GM10847 (cell line): Measurements from ENCODE around the gene MYLK3.

ENCODE experiments used
- POLR2A ChIP-seq: IDR thresholded peaks from 2 replicates; pipeline ENCODE4 v1.6.1; 2011; ENCODE audit not compliant: insufficient read length; ENCODE audit errors: extremely low read depth

MYLK3 gene

DNA sequence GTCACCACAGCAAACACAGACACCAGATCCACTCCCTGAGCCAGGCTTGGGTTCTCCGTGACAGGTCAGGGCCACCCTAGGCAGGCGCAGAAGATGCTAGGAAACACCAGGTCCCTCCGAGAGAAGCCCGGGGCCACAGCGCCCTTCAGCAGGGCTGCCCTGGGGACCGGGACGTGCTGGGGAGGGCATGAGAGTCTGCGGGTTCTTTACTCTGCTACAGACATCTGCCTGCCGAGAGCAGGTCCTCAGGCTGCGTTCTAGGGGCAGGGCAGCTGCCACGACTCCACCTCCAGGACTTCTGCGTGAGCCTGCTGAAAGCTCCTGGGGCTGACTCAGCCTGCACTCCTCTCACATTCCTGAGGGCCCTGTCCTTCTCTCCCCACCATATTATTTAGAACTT, 11.4 kb downstream of the MYLK3 start:
- no peak for TF ChIP-seq POLR2A

DNA sequence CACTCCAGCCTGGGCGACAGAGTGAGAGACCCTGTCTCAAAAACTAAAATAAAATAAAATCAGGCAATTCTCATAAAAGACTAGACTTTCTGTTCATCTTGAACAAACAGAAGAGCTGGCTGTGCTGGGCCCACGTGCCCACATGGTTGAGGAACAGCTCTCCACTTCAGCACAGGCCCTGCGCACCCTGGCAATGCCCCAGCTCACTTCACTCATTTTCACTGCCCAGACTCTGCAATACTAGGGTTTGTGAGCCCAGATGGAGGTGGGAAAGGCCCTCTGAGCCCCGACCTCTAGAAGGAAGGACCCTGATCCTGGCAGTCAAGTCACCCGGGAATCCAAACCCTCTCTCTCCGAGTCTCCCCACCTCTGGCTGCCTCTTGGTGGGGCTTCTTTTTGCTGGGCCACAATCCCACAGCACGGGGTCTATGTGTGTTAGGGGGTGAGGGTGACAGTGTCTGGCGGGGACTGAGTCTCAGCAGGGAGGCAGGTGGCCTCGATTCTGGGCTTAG, 14.8 kb downstream of the MYLK3 start:
- no peak for TF ChIP-seq POLR2A

DNA sequence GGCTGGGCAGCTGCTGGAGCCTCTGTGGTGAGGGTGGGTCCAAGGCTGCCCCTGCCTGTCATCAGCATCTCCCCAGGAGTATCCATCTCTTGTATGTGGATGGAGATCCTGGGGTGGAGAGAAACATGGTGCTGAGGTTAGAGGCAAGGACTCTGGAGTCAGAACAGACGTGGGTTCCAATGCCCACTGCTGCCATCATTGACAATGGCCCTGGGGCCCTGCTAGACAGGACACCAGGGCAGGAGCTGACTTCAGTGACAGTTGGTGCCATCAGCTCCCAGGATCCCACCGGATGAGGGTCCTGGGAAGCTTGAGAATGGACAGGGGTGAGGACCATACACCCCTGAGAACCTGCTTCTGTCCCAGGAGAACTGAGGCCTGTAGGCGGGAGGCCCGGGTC, 15.6 kb downstream of the MYLK3 start:
- TF ChIP-seq POLR2A: no peak

DNA sequence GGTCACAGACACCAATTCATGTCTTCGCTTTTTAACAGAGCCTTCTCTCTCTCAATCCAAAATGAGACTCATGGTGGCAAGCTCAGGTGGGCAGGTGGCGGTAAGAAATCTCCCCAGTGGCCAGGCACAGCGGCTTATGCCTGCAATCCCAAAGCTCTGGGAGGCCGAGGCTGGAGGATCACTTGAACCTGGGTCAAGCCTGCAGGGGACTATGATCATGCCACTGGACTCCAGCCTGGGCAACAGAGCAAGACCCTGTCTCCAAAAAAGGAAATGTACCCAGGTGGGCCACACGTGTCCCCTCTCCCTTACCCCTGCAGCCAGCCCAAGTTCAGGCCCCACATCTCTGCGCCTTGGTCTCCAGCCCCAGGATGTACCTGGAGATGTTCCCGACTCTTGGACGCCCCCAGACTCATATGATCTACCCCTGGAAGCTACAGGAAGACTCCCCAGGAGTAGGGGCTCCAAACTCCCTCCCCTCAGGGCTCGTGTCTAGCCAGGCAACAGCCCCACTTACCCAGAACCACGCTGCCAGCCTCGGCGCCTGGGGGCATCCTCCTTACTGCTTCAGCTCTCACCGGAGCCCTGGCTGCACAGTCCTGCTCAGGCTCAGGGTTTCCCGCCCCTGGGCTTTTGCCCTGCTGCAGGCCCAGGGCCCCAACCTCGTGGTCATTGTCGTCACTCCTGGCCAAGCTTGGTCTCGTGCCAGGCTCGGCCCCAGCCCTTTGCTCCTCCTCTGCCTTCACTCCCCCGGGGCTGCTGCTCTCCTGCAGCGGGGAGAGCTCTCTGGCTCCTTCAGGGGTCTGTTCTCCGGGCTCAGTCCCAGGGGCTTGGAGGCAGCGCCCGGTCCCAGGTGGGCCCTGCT, 16.2 kb downstream of the MYLK3 start:
- TF ChIP-seq POLR2A: no peak

DNA sequence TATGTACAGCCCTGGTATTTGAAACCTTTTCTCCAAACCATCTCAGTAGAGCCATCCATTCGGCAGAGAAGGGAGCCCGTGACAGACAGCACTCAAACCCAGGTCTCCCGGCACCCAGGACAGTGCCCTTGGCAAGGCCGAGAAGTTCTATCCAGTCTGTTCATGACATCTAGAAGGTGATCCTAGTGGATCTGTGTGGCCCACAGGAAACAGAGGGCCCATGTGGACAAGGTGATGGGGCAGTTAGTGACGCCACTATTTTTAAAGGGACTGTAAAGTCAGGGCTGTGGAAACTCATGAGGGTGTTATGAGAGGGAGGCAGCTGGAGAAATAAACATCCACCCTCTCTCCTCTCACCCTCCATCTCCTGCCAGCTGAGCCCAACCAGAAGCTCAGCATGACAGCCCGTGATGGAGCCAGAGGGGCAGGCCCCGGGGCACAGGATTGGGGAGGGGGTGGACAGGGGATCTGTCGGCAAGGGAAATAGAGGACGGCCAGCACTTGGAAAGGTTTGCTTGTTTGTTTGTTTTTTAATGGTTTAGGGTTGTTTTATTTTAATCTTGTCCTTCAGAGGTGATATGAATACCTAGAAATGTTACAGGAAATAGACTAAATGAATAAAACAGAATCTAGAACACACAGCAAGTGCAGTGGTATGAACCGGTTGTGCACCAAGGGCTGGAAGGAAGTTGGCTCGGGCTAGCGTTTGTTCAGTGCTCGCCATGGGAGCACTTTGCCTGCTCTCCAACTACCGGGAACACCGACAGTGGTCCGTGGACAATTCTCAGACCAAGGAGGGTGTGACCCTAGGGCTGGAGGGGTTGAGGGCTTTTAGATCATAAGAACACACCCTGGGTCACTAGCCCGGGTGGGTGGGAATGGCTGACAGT, 17.1 kb downstream of the MYLK3 start:
- no peak for TF ChIP-seq POLR2A

DNA sequence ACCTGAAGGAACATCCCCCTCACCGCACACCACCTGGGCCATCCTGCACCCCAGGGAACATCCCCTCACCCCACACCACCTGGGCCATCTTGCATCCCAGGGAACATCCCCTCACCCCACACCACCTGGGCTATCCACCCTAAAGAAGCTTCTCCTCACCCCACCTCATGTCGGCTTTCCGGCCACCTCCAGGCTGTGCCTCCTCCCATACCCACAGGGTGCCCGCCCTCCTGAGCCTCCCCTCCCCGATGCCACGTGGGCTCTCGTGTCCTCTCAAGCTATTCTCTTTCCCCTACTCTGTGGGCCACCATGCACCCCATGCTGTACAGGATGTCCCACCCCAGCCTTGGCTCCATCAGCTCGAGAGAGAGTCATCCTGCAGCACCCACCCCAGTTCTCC, 18.0 kb downstream of the MYLK3 start:
- TF ChIP-seq POLR2A: no peak

DNA sequence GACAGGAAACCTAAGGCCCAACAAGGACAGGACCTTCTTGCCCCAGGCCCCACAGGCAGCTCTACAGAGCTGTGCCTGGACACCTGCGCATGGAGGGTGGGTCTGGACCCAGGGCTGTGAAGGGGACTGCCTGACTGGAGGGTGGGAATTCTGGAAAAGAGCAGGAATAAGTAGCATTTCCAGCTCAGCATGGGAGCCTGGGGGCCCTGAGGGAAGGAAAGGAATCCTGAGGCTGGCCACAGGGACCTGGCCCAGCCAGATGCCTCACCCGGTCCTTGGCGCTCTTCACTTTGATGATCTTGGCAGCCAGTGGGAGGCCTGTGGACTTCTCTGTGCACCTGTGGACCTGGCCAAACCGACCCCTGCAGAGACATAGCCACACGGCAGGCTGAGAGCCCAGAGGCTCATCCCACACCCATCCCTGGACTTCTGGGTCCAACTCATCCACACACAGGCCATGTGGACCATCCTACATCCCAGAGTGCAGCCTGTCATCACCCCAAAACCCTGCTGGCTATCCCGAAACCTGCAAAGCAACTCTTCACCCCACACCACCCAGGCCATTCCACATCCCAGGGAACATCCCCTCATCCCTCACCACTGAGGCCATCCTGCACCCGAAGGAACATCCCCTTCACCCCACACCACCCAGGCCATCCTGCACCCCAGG, 18.7 kb downstream of the MYLK3 start:
- TF ChIP-seq POLR2A: no peak

DNA sequence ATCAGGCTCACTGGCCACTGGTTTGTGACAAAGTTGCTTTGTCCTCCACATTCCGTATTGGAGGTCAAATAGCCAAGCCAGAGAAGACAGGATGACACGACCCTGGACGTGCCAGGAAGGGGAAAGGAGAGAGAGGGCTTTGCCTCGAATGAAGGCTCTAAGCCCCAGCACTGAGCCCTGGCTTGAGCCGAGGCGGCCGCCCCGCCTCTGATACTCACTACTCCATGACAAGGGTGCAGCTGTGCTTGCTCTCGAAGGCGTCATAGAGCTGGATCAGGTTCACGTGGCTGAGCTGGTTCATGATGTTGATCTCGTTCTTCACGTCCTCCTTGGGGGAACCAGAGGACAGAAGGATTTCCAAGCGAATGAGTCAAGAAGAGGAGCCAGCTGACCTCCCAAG, 19.3 kb downstream of the MYLK3 start:
- no peak for TF ChIP-seq POLR2A

DNA sequence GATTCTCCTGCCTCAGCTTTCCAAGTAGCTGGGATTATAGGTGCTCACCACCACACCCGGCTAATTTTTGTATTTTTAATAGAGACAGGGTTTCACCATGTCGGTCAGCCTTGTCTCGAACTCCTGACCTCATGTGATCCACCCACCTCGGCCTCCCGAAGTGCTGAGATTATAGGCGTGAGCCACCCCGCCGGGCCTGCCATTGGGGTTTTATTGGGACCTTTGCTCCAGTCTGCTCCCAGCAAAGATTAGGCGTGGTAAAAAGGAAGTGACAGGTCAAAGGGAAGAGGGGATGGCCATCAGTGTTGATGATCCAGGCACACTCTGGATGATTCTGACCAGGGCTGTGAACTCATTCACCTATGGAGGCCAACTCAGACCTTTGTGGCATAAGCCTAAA, 20.5 kb downstream of the MYLK3 start:
- TF ChIP-seq POLR2A: no peak

DNA sequence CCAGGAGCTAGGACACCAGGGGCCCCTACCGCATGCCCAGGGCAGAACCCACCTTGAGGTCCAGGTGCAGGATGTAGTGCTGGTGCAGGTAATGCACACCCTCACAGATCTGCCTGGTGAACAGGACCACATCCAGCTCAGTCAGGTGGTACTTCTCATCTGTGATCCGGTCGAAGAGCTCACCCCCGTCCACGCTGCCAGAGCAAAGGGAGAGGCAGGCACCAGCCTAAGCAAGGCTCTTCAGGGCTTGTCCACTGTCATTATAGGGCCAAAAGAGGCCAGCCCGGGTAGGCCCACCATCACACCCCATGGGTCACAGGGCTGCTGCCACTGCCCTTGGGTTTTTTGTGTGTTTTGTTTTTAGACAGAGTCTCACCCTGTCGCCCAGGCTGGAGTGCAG, 21.0 kb downstream of the MYLK3 start:
- no peak for TF ChIP-seq POLR2A

DNA sequence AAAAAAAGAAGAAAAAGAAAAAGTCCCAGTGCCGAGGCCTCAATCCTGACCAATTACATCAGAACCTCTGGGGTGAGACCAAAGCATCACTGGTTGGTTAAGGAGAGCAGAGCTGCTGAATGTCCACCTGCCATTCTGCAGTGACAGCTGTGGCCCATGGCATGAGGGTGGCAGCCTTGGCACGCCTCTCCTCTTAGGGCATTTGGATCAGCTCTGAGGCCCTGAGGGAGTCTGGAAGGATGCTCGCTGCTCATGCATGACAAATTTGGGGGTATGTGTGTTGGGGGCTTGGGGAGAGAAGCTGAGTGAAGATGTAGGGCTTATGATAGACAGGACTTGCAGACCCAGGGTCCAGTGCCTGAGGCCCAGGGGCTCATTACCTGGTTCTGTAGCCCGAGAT, 26.3 kb downstream of the MYLK3 start:
- no peak for TF ChIP-seq POLR2A

DNA sequence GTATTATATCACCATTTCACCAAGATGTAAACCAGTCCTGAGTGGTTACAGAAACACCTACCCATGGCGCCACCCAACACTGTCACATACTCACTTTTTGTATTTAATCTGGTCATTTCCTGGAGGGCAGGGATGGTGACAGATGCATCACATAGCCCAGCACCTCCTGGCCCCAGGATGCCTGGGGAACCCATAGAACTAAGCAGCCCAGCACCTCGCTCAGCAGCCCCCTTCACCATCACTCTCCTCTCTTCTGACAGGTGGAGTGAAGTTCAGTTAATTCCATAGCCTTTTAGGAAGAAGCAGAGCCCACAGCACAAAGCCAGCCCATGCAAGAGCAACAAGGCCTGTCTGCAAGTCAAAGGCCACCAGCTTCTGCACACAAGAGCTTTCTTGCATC, 27.5 kb downstream of the MYLK3 start:
- no peak for TF ChIP-seq POLR2A

DNA sequence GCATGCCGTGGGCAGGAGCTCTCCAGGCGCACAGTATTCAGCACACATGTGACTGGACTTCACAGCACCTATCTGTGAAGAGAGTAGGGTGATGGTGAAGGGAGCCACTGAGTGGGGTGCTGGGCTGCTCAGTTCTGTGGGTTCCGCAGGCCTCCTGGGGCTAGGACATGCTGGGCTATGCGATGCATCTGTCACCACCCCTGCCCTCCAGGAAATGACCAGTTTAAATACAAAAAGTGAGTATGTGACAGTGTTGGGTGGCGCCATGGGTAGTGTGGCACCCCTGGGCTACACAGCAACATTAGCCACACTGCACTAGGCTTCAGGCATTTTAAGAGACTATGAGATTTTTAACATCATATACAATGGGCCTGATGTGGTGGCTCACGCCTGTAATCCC, 28.6 kb downstream of the MYLK3 start:
- no peak for TF ChIP-seq POLR2A

DNA sequence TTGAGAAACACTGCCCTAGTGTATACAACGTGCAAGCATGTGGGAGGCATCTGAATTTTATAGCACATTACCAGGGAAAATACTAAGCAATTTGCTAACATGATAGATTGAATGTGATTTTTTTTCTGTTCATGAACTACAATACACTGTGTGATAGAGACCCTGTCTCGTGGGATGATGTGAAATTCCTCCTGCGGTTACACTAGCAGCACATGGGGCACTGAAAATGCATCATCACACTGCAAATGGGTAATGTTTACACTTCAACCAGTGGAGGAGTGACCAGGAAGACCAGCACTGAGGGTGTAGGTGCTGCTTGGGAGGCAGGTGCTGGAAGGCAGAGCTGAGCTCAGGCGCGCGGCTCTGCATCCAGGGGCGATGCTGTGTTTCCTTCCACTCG, 29.9 kb downstream of the MYLK3 start:
- no peak for TF ChIP-seq POLR2A

DNA sequence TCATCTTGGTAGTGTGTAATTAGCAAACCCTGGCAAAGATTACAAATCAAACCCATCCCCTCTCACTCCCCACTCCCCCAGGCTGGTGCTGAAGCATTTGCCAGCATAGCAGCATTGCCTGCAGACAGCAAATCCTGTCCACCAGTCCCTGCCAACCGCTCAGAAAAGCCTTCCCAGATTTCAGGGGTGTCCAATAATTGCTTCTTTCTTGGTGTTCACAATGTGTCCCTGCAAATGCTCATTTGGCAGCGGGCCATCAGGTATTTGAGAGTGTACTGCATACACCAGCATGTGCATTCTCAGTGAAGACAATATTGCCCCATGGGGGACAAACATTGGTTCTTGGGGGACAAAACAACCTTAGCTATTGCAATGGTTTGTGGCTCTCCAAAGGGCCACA, 30.5 kb downstream of the MYLK3 start:
- no peak for TF ChIP-seq POLR2A

DNA sequence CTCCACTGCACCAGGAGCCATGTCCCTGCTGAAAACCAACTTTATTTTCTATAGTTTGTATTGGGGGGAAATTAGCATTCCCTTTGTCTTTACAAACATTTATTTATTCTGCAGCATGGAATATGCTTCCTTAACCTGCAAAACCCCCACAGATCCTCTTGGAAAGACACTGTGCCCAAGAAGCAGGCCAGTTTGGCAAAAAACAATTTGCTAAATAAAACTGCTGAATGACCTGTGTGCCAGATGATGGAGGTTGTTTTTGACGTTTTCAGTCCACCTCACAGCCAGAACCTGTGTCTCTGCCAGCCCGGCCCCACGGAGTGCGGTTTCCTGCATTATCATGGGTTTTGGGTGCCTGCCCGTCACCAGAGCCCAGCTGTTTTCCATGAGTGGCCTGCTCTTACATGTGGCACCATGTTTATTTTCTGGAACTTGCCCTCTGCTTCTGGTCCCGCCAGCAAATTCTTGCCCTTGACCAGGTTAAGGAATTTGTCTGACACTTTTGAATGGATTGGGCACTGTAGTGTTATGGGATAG, 32.3 kb downstream of the MYLK3 start:
- TF ChIP-seq POLR2A: no peak
